Measurements from ENCODE around the gene ACMSD.
"Not testable (repeated sequence)": the region's sequence is repeated elsewhere in the genome, so short reads cannot be mapped to it uniquely, and the experiment has no call there.

ACMSD gene

GRCh38 chr2:134845028-134845427 lies 6.6 kb downstream of the ACMSD start:
- no peak for FAIRE-seq
- no peak for DNase-seq (ENCODE audit: insufficient read length, low spot score)
- no peak for TF ChIP-seq PAX5 (IDR thresholded peaks at IDR 0.05; ENCODE audit: insufficient read depth, low read length, severe bottlenecking)
- no peak for TF ChIP-seq SPI1 (IDR thresholded peaks at IDR 0.05; ENCODE audit: low read depth, low read length)
- TF ChIP-seq POLR2A (IDR thresholded peaks at IDR 0.05; ENCODE audit: low read depth, low read length) = no peak
- TF ChIP-seq POLR2AphosphoS5 (IDR thresholded peaks at IDR 0.05; ENCODE audit: low read depth, low read length) = no peak
- no peak for TF ChIP-seq TAF1 (IDR thresholded peaks at IDR 0.05; ENCODE audit: low read depth, low read length)
- TF ChIP-seq POU2F2 (IDR thresholded peaks at IDR 0.05; ENCODE audit: low read depth, low read length) = no peak

GRCh38 chr2:134845719-134846118 lies 7.3 kb downstream of the ACMSD start:
- DNase-seq (ENCODE audit: insufficient read length, low spot score) (no peak), FAIRE-seq (no peak)
- no peak for TF ChIP-seq POLR2A (IDR thresholded peaks at IDR 0.05; ENCODE audit: low read depth, low read length)

- FAIRE-seq = no peak
- DNase-seq (ENCODE audit: insufficient read length, low spot score) = no peak
- TF ChIP-seq POLR2AphosphoS5 (IDR thresholded peaks at IDR 0.05; ENCODE audit: low read depth, low read length) (no peak), POU2F2 (IDR thresholded peaks at IDR 0.05; ENCODE audit: low read depth, low read length) (no peak), POLR2A (IDR thresholded peaks at IDR 0.05; ENCODE audit: low read depth, low read length) (no peak), SPI1 (IDR thresholded peaks at IDR 0.05; ENCODE audit: low read depth, low read length) (no peak), PAX5 (IDR thresholded peaks at IDR 0.05; ENCODE audit: insufficient read depth, low read length, severe bottlenecking) (no peak), TAF1 (IDR thresholded peaks at IDR 0.05; ENCODE audit: low read depth, low read length) (no peak)
These were observed 7.8 kb downstream of the ACMSD start for GRCh38 chr2:134846213-134846612.

GRCh38 chr2:134847582-134847981 lies 9.2 kb downstream of the ACMSD start:
- FAIRE-seq; DNase-seq (ENCODE audit: insufficient read length, low spot score): not testable (repeated sequence)

GRCh38 chr2:134852518-134852917 lies 14.1 kb downstream of the ACMSD start:
- no peak for TF ChIP-seq TAF1 (IDR thresholded peaks at IDR 0.05; ENCODE audit: low read depth, low read length)
- TF ChIP-seq POLR2A (IDR thresholded peaks at IDR 0.05; ENCODE audit: low read depth, low read length) = no peak
- TF ChIP-seq PAX5 (IDR thresholded peaks at IDR 0.05; ENCODE audit: insufficient read depth, low read length, severe bottlenecking) = no peak
- TF ChIP-seq POLR2AphosphoS5 (IDR thresholded peaks at IDR 0.05; ENCODE audit: low read depth, low read length) = no peak
- no peak for TF ChIP-seq POU2F2 (IDR thresholded peaks at IDR 0.05; ENCODE audit: low read depth, low read length)
- TF ChIP-seq SPI1 (IDR thresholded peaks at IDR 0.05; ENCODE audit: low read depth, low read length) = no peak
- FAIRE-seq (no peak), DNase-seq (ENCODE audit: insufficient read length, low spot score) (no peak)

- FAIRE-seq (no peak), DNase-seq (ENCODE audit: insufficient read length, low spot score) (no peak)
- TF ChIP-seq TAF1 (IDR thresholded peaks at IDR 0.05; ENCODE audit: low read depth, low read length) (no peak), POU2F2 (IDR thresholded peaks at IDR 0.05; ENCODE audit: low read depth, low read length) (no peak), PAX5 (IDR thresholded peaks at IDR 0.05; ENCODE audit: insufficient read depth, low read length, severe bottlenecking) (no peak), SPI1 (IDR thresholded peaks at IDR 0.05; ENCODE audit: low read depth, low read length) (no peak), POLR2AphosphoS5 (IDR thresholded peaks at IDR 0.05; ENCODE audit: low read depth, low read length) (no peak)
These were observed 17.3 kb downstream of the ACMSD start for GRCh38 chr2:134855709-134856108.

- TF ChIP-seq PAX5 (IDR thresholded peaks at IDR 0.05; ENCODE audit: insufficient read depth, low read length, severe bottlenecking) (no peak), POU2F2 (IDR thresholded peaks at IDR 0.05; ENCODE audit: low read depth, low read length) (no peak), POLR2AphosphoS5 (IDR thresholded peaks at IDR 0.05; ENCODE audit: low read depth, low read length) (no peak), SPI1 (IDR thresholded peaks at IDR 0.05; ENCODE audit: low read depth, low read length) (no peak), TAF1 (IDR thresholded peaks at IDR 0.05; ENCODE audit: low read depth, low read length) (no peak), POLR2A (IDR thresholded peaks at IDR 0.05; ENCODE audit: low read depth, low read length) (no peak)
- no peak for DNase-seq (ENCODE audit: insufficient read length, low spot score)
- no peak for FAIRE-seq
These were observed 19.8 kb downstream of the ACMSD start for GRCh38 chr2:134858245-134858644.

- DNase-seq (ENCODE audit: insufficient read length, low spot score) (no peak), FAIRE-seq (no peak)
These were observed 22.8 kb downstream of the ACMSD start for GRCh38 chr2:134861173-134861572.

GRCh38 chr2:134862069-134862468 lies 23.7 kb downstream of the ACMSD start:
- DNase-seq (ENCODE audit: insufficient read length, low spot score) (no peak), FAIRE-seq (no peak)
- TF ChIP-seq POU2F2 (IDR thresholded peaks at IDR 0.05; ENCODE audit: low read depth, low read length) = no peak
- TF ChIP-seq PAX5 (IDR thresholded peaks at IDR 0.05; ENCODE audit: insufficient read depth, low read length, severe bottlenecking) = no peak
- TF ChIP-seq POLR2A (IDR thresholded peaks at IDR 0.05; ENCODE audit: low read depth, low read length) = no peak
- TF ChIP-seq TAF1 (IDR thresholded peaks at IDR 0.05; ENCODE audit: low read depth, low read length) = no peak
- no peak for TF ChIP-seq SPI1 (IDR thresholded peaks at IDR 0.05; ENCODE audit: low read depth, low read length)
- no peak for TF ChIP-seq POLR2AphosphoS5 (IDR thresholded peaks at IDR 0.05; ENCODE audit: low read depth, low read length)

More at GRCh38 chr2:134861173-134861572, 22.8 kb downstream of the ACMSD start:
- no peak for TF ChIP-seq POLR2A (IDR thresholded peaks at IDR 0.05; ENCODE audit: low read depth, low read length)
- no peak for TF ChIP-seq PAX5 (IDR thresholded peaks at IDR 0.05; ENCODE audit: insufficient read depth, low read length, severe bottlenecking)
- TF ChIP-seq POLR2AphosphoS5 (IDR thresholded peaks at IDR 0.05; ENCODE audit: low read depth, low read length) = no peak
- TF ChIP-seq POU2F2 (IDR thresholded peaks at IDR 0.05; ENCODE audit: low read depth, low read length) = no peak
- no peak for TF ChIP-seq SPI1 (IDR thresholded peaks at IDR 0.05; ENCODE audit: low read depth, low read length)
- TF ChIP-seq TAF1 (IDR thresholded peaks at IDR 0.05; ENCODE audit: low read depth, low read length) = no peak

GRCh38 chr2:134862674-134863073 lies 24.3 kb downstream of the ACMSD start:
- no peak for TF ChIP-seq POLR2A (IDR thresholded peaks at IDR 0.05; ENCODE audit: low read depth, low read length)
- TF ChIP-seq POLR2AphosphoS5 (IDR thresholded peaks at IDR 0.05; ENCODE audit: low read depth, low read length) = no peak
- no peak for TF ChIP-seq TAF1 (IDR thresholded peaks at IDR 0.05; ENCODE audit: low read depth, low read length)
- TF ChIP-seq SPI1 (IDR thresholded peaks at IDR 0.05; ENCODE audit: low read depth, low read length) = no peak
- no peak for TF ChIP-seq PAX5 (IDR thresholded peaks at IDR 0.05; ENCODE audit: insufficient read depth, low read length, severe bottlenecking)
- TF ChIP-seq POU2F2 (IDR thresholded peaks at IDR 0.05; ENCODE audit: low read depth, low read length) = no peak
- no peak for FAIRE-seq
- no peak for DNase-seq (ENCODE audit: insufficient read length, low spot score)

Data from GM12891 (cell line).